GM19467 (cell line): ENCODE data around the gene SKIDA1.
A peak's percentile ranks its signal among the peaks of the same experiment; 100 is the strongest.

Source experiments
- ATAC-seq: cut with Tn5 transposase; IDR thresholded peaks from one replicate; pipeline ENCODE4 v1.9.1; 2021; ENCODE audit warnings: mild to moderate bottlenecking, moderate library complexity; ENCODE audit not compliant: unreplicated experiment

The SKIDA1 gene

DNA sequence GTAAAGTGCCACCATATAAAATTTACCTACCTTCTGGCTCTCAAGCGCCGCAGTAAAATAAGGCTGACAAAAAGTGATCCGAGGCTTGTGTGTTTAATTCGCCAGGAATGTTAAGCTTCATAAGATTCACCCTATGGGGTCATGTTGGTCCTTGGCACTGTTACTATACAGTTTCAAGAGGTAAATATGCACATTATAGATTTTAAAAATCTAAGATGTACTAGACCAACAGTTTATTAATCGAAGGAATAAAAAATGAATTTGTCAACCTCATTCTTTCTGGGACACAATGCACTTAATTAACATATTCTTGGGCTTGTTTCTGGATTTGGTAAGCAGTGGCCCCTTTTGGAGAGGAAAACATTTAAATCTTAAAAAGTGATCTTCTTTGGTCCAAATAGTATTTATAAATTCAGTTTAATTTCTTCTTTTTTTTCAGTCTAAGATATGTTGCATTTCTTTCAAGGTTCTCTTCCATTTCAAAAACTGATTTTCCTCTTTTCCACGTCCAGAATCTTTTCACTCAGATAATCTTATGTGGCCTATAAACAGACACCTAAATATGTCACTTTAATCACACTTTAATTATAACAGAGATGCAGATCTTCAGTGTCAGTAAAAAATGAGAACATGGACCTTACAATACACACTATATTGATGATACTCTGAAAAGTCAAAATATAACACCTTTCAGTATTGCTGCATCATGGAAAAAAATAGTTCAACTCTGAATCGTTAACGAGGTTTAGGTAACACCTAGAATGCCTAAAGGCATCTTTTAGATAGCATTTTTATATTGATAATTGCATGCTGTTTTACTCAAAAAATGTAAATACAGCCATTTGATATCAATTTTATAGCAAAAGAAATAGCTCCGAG is 3.8 kb upstream of the SKIDA1 start:
- no peak for ATAC-seq

DNA sequence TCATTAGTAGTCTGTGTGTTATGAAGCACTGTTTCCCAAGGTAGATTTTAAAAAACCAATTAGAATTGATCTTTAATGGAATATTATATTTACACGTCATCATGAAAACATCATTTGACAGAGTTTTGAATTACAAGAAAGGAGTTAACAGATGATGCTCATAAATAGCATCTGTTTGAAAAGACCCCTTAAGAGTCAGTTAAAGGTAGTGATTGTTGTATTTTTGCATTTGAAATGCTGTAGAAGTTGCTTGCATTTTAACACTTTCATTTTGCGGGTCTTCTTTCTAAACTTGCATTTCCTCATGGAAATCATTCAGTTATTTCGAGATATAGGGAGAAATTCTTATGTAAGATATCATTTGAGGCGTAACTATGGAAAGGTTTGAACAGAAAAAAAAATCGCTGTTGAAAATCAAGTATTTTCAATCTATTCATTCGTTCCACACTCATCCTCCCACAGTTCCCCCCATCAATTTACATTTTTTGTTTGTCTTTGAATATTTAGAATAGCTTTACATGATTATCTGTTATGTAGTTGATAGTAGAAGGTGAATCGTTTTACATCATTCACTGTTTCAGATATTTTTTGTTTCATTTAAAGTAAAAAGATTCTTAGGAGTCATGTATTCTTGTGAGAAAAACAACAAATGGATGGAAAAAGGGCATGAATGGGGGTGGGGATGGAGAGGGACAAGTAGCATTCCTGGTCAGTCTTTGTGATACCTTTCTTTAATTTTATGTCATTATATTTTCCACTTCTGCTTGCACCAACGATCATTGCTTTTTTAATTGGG is 3.0 kb upstream of the SKIDA1 start:
- no peak for ATAC-seq

DNA sequence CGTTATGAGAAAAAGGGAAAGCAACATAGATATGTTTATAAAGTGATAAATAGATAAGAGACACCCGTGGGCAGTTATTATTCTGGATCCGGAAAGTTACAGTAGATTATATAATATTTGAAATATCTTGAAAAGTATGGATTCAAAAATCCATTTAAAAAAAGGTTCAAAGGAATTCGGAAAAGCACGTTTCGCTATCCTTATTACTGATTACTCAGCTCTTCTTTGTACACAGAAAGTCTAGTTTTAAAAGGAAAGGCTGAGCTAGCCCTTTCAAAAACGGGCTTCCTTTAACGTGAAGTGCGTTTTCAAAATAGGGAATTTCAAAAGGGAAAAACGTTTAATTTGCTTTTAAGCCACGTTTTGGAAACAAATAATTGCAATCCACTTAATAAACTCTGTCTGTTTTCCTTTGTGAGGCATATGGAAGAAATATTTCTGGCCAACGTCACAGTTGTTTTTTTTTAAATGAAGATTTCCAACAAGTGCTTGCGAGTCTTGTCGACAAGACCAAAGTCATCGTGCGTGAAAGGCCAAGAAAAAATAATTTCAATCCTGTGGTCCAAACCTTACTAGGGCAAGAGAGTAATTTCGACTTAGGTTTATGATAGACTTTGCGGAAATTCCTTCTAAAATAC is 2.2 kb upstream of the SKIDA1 start:
- no peak for ATAC-seq

DNA sequence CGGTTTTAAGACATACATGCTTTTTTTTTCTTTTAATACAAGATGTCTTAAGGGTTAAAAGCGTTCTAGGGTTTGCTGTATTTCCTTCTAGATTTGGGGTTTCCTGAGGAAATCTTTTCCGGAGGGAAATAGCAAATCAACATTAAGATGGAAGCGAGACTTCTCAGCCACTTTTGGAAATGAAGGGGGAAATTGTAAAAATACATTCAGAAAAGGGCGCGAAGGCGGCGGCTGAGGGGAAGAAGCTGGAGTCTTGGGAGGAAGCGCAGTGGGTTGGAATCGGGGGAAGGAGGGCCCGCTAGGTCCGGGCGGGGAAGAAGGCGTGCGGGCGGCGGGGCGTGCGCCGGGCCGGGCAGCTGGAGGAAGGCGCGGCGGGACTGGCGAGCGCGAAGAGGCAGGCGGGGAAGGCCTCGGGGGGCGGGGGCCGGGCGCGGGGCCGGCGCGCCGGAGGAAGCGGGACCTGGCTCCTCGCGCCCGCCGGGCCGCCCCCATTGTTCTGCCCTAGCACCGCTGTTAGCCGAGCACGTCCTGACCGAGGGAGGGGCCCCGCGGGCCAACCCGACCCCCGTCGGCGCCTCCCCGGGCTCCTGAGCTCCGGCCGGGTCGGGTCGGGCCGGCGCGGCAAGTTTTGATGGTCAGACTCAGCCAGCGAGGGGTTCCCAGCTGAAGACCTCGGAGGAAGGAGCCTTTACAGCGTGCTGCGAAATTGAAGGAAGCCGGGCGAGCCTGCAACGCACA is 1.5 kb upstream of the SKIDA1 start:
- no peak for ATAC-seq

DNA sequence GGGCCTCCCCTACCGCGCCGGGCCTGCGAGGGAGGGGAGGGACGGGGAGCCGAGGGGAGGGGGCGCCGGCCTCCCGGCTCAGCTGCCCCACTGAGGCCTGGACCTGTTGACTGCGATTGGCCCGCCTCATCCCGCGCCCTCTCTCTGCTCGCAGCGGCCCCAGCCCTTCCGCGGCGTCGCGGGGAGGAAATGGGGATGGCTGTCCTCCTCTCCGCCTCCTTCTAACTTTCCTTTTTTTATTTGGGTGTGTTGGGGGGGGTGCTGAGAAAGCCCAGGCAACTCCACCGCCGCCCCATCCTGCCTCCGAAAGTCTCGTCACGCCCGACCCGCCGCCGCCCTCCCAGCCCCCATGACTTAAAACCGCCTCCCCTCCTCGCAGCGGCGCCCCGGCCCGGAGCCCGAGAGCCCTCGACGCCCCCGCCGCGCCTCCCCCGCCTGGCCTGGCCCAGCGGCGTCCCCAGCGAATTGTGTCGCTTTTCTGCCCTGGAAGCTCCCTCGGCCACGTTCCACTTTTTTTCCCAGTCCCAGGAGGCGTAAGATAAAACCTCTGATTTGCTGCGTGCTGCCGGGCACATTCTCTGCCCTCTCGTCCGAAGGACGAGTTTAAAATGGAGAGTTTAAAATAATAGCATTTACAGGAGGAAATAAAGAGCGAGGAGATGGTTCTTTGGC is 842 bp upstream of the SKIDA1 start:
- ATAC-seq: peak; percentile 26

DNA sequence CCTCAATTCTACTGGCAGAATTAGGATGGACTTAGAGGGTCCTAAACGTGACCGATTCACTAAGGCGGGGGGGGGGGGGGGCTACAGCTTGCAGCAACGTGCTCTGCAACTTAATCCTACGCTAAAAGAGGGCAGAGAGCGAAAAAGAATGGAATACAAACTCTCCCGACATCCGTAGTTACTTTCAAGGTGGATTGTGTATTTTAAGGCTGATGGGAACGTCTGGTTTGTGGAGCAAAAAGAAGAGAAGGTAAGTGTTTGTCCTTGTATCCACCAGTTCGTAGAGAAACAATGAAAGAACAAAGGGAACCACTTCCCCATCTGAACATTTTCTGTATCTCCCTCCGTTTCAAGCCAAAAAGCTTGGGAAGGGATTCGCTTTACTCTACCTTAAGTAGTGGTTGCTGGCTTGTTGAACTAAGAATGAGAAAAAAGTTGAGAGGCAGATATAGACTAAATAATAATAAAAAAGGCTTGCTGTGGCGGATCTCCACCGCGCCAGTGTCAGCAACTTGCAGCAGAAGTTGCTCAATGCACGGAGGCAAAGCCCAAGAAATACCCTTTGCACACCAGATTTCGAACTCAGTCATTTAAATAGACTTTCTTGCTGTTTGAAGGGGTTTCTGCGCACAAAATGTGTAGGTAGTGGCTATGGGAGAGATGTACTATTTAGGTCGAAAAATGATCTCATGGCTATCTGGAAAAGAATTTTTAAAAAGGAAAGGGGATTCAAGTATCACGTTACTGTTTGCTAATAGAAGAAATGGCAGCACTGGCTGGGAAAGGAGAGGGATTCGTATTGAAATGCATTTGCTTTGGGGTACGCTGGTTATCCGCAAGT is 736 bp downstream of the SKIDA1 start:
- ATAC-seq: no peak

DNA sequence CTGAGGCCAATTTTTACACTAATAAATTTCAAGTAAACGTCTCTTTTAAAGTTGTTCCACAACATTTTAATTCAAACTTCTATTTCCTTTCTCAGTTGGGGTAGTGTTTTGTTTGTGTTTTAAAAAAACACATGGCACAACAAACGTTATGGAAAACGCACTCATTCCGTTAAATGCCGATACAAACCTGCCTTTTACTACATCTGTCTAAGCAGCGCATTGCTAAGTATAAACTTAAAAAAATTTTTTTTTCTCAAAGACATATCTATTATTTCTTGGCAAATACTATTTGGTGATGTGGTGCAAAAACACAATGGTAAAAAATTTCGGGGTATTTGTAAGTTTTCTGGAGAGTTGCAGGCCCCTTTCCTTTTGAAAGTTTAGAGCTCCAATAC is 1.4 kb downstream of the SKIDA1 start:
- no peak for ATAC-seq

DNA sequence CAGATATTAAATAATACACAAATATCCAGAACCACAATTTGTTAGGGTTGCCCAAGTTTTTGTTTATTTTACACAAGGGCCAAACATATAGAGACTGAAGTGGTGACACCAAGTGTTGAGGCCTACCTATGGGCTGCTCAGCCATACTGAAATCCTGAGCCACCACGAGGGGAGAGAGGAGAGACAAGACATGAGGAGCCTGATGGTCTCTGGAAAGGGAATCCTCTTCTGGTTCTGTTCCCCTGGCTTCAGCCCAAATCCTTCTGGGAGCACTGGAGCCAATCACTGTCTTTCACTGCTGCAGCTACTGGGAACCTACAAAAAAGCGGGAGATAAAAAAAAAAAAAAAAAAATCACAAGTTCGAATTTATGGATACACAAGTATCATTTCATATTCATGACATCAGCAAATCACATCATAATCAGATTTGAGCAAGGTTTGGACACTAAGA is 1.9 kb downstream of the SKIDA1 start:
- no peak for ATAC-seq

DNA sequence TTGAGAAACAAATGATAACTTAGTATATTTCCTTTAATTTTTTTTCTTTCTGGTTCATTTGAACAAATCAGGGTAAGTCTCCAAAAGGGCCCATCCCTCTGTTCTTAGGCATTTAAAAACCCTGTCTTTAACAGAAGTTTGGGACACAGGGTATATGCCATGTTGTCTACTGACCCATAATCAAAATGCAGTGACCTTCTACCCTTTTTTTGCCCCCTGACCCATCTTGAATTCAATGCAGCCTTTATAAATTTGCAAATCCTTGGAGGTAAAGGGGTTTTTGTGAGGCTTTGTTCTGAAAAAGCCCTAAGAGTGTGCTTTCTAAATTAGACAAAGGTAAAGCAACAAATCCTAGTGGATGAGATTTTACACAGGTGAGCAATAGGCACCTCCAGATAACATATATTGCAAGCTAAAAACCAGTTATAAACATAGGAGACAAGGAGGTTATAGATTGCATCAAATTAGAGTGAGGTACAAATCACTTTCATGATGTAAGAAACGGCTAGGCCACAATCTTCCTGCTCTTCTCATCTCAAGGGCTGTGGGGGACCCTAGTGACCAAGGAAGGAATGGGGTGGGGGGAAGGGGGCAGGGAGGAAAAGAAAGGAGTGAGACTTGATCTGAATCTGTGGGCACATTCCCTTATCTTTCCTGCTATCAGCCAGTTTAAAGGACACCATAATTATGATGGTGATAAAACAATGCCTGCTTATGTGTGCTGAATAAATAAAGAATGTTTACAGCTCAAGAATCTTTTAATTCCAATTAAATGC is 2.7 kb downstream of the SKIDA1 start:
- no peak for ATAC-seq

DNA sequence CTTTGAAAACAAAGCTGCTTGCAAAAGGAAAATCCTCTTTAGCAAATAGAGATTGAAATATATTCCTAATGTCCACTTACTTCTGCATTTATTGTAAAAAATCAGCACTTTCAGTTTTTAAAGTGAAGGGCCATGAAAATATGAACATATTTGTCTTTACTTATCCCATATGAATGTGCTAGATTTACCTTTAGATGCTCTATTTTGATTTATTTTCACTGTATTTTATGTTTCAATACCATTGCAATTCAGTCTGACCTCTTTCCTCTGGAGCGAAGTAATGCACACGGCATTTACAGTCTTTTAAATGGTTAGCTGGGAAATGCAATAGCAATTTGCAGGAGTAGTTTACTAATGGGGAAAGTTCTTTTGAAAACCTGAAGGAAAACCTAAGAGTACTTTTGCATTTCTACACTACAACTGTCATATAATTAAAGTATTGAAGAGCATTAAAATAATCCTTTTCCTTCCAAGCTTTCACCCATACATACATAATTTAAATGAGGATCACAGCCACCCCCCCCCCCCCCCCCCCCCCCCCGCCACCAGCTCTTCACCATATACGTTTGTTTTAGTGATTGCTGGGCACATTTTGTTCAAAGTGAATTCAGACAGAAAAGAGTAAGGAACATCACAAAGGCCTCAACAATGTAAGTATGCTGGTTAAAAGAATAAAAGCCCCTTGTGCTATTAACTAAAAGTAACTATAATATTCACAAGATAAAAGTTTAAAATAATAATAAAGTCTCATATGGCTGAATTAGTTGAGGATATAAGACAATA is 3.5 kb downstream of the SKIDA1 start:
- ATAC-seq: no peak

DNA sequence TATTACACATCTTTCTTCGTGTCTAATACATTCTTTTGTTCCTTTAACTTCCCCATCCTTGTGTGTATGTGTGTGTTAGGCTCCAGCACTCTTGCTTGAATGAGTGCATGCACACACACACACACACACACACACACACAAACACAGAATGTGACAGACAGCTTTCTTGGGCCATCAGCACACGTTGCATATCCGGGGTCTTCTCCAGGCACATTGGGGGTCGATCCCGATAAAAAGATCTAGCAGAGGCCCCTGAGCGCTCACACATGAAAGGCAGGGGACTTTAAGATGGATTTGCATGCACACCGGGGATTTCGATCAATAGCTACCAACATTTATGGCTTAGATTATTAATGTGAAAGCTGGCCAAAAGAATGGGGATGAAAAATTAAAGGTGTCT is 4.5 kb downstream of the SKIDA1 start:
- no peak for ATAC-seq

DNA sequence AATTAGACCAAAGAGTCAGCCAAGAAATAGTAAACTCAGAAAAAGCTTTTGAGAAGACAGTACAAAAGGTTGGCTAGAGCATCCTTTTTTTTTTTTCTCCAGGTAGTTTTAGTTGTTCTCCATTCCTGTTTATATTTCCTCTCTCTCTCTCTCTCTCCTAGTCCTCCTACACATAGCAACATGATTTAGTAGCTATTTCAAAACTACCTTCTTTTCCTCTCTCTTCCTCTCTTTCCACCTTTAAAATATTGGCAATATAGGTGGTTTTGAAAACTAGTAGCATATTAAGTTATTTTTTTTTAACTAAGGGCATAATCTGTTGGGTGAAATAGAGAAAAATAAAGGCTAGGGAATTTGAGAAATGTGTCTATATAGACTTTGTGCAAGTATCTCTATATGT is 5.0 kb downstream of the SKIDA1 start:
- ATAC-seq: no peak

DNA sequence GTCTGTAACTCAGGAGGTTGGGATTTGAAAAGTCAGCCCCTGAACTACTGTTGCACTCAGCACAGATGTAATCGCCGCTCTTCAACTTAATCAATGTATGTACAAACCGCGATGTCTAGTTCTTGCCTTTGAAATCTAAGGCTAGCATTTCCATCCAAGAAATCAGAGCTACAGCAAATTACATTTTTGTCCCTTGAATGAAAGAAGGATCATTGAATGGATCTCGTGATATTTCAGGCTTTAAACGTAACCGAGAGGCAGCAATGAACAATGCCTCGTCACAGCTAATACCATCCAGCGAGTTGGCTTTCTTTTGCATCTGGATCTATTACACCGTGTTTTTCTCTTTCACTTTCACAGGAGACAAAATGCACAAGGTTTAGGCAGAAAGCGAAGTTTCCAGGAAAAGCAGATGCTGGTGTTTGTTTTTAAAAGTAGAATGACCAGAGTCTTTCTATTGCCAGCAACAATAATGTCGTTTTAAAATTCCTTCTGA is 5.5 kb downstream of the SKIDA1 start:
- no peak for ATAC-seq

DNA sequence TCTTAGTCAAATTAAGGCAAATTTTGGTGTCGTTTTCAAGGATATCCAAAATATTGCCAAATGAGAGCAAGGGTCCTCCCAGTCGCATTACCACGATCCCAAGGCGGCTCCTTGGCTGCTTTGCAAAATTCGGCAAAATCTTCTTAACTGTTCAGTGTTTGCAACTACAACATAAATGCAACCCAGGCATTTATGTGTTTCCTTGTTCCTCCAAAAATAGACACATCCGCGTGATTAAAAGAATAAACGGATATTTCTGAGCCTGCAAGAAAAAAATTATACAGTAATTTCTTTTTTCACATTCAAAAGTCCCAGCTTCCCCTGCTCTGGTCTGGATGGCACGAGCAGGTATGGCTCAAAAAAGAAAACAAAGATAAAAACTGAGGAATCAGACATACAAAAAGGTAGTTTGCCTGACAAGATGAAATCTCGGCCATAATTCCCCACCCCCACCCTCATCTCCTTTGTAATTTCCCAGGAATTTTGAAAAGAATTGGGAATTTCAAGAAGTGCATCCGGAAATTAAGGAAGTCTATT is 6.0 kb downstream of the SKIDA1 start:
- ATAC-seq: no peak

DNA sequence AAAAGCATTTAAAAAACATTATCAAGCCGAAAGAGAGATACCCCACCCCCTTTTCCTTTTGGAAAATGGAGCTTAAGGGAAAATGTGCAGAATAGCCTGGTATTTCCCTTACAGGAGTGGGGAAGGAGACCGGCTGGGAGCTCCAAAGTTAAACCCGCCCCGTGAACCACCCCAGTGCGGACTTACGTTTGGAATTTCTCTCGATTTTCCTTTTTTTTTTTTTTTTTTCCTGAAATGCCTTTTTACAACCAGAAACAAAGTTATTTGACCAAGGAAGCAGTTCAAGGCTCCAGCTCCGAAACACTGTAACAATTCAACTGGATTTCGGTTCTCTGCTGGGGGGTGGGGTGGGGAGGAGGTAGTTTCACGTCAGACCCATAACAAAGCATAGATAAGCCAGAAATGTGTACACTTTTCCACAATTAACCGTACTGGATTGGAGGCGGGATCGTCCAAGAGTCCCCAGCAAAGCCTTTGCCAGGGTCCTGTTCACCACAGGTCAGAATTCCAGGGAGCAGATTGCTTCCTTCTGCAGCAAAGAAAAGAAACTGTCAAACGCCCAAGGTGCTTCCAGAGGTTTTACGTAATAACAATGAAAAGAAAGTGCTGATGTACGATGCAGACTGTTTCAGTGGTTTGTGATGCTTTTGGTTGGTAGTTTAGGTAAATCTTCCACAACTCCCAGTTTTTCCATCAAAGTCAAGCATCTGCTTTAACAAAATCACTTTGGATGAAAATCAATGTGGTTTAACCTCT is 6.7 kb downstream of the SKIDA1 start:
- no peak for ATAC-seq

DNA sequence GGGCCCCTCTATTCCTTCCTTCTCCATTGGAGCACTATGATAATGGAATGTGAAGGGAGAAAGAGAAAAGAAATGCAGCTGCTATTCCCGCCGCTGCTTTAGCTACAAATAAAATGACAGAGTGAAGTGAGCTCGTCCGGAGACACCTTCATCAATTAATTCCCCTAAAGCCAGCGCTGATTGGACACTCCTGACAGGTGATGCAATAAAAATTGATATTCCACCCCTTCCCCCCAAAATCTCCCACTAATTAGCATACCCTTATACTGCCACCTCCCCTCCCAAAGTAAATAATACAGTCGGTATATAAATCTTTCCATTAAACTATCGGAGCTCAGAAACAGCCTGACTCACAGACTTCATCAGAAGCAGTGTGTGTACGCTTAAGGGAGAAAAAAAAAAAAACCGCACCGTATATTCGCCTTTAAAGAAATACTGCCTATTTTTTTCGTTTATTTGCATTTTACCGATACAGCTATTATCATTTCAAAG is 7.3 kb downstream of the SKIDA1 start:
- no peak for ATAC-seq
